ENCODE results near the gene GPX4. TPM values are rescaled to one million over a fixed set of nuclear protein-coding genes. Genes with fewer than 3 reads are reported as not detected.

Gene GPX4
- total and polyA plus RNA-seq, 10 of the 15 experiments (the other 5 are each of a cell fraction or from before 2014, with no cell fraction given): 33.3 to 749 (median 297) TPM

DNA sequence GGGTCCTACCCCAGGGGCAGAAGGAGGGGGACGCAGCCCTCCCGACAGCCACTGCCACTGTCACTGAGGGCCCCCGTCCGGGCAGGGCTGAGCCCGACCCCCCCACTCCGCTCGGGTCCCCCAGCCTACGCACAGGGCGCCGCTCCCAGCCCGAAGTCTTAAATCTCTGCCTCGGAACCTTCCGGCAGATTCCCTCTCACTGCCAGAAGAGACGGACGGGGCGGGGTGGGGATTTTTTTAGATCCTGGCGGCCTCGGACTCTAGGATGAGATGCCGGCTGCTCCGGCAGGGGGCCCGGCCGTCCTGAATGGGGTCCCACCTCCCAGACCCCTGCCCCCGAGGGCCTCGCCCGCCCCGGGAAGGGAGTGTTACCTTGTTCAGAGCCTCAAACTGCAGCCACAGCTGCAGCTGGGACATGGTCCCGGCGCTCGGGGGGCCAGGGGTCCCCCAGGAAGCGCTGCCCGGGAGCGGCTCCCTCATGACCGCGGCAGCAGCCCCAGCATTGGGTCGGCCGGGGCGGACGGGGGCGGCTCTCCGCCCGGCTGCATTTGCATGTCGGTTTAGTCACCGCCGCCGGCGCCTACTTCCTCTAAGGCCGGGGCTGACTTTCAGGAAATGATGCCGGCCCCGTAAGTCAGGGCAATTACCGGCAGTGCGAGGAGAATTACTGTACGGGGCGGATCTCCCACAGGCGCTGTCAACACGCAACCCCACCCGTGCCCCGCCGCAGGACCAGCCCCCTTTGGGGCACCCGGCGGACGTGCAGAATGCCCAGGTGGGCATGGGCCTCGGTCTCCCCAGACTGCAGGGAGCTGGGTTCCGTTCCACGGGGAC lies 28.1 kb downstream of the GPX4 start (continued):
- 0 out of 2 replicates have a peak, but pooled peaks have one; percentile 3 for TF ChIP-seq TCF12 (IDR thresholded peaks at IDR 0.05; ENCODE audit: low read depth, low read length)
- TF ChIP-seq, protein P1, sequence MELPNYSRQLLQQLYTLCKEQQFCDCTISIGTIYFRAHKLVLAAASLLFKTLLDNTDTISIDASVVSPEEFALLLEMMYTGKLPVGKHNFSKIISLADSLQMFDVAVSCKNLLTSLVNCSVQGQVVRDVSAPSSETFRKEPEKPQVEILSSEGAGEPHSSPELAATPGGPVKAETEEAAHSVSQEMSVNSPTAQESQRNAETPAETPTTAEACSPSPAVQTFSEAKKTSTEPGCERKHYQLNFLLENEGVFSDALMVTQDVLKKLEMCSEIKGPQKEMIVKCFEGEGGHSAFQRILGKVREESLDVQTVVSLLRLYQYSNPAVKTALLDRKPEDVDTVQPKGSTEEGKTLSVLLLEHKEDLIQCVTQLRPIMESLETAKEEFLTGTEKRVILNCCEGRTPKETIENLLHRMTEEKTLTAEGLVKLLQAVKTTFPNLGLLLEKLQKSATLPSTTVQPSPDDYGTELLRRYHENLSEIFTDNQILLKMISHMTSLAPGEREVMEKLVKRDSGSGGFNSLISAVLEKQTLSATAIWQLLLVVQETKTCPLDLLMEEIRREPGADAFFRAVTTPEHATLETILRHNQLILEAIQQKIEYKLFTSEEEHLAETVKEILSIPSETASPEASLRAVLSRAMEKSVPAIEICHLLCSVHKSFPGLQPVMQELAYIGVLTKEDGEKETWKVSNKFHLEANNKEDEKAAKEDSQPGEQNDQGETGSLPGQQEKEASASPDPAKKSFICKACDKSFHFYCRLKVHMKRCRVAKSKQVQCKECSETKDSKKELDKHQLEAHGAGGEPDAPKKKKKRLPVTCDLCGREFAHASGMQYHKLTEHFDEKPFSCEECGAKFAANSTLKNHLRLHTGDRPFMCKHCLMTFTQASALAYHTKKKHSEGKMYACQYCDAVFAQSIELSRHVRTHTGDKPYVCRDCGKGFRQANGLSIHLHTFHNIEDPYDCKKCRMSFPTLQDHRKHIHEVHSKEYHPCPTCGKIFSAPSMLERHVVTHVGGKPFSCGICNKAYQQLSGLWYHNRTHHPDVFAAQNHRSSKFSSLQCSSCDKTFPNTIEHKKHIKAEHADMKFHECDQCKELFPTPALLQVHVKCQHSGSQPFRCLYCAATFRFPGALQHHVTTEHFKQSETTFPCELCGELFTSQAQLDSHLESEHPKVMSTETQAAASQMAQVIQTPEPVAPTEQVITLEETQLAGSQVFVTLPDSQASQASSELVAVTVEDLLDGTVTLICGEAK (IDR thresholded peaks at IDR 0.05; ENCODE audit: borderline replicate concordance): peak; percentile 48; the same call in 1 of the 2 replicates
- TF ChIP-seq POLR2A (IDR thresholded peaks at IDR 0.05; ENCODE audit: low read depth, low read length): peak; percentile 80
- peak; percentile 65 for TF ChIP-seq IKZF1 (conservative IDR thresholded peaks at IDR 0.05)
- TF ChIP-seq EZH2 (IDR thresholded peaks at IDR 0.05; ENCODE audit: borderline replicate concordance, control insufficient read depth, low read depth, low read length): no peak
- TF ChIP-seq PAX8 (IDR thresholded peaks at IDR 0.05): no peak
- peak; percentile 43; the same call in 1 of the 2 replicates for TF ChIP-seq CREM (IDR thresholded peaks at IDR 0.05; ENCODE audit: low read depth)
- TF ChIP-seq SMARCA5 (IDR thresholded peaks at IDR 0.05): 0 out of 2 replicates have a peak, but pooled peaks have one; percentile 18
- no peak for TF ChIP-seq KDM1A (IDR thresholded peaks at IDR 0.05; ENCODE audit: borderline replicate concordance)
- no peak for TF ChIP-seq ZNF274 (IDR thresholded peaks at IDR 0.05; ENCODE audit: insufficient read depth, insufficient read length)
- TF ChIP-seq HDAC6 (IDR thresholded peaks at IDR 0.05; ENCODE audit: unreplicated experiment): no peak
